ENCODE data around the gene PIAS3.

DNA sequence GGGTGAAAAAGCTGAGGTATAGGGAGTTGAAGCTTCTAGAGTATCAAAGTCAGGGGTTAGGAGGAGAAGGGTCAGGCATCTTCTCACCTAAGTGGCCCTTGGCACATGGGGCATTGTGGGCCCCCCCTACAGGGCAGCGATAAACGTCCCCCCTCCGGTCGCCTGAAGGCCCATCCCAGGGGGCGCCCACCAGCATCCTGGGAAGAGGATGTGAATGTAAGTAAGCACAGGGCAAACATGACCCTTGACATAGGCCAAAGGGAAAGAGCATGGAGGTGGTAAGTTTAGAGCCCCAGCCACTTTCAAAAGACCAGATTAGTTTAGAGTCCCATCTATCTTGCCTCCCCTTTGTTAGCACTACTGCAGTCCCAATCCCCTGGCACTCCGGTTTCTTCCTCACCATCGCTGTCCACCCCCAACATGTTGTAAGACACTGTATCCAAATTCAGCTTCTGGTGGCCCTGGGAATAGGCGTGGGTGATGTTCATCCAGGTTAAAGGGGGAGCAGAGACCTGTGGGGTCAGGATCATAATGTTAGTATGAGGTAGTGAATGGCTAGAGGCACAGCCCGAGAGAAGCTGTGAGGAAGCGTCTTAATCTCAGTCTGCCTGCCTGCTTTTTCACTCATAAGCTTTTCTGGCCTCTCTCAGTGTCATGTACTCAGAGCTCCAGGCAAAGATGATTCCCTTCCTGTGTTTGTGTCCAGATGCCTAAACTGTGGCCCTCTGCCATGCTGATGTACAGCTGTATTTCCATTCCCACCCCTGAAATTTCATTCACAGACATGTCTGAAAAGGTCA is 48.3 kb upstream of the PIAS3 start:
- TF ChIP-seq CTCF (IDR thresholded peaks at IDR 0.05) (no peak), POLR2A (IDR thresholded peaks at IDR 0.05) (no peak)

Data from uterus (tissue), 2 donors.